GM12878 (cell line): ENCODE results near the gene KRTAP10-11.

Source experiments
- ESRRA ChIP-seq: IDR thresholded peaks from 2 replicates; pipeline ENCODE4 v1.6.1; 2012; ENCODE audit warnings: mild to moderate bottlenecking, low read length, improper control_type of control experiment
- EZH2 ChIP-seq: IDR thresholded peaks from 2 replicates; pipeline ENCODE4 v1.6.1; 2012; ENCODE audit warnings: low read depth, mild to moderate bottlenecking, control low read depth, inconsistent platforms, low read length, borderline replicate concordance; ENCODE audit not compliant: control insufficient read depth
- FOXM1 ChIP-seq: IDR thresholded peaks from 2 replicates; pipeline ENCODE4 v1.6.1; 2012; ENCODE audit warnings: low read depth, mild to moderate bottlenecking, inconsistent platforms, low read length, moderate library complexity
- HDAC6 ChIP-seq: fragments of 200-600 bp; sonication (generic); IDR thresholded peaks from one replicate; pipeline ENCODE4 v1.8.0; 2017; ENCODE audit warnings: antibody characterized with exemption; ENCODE audit not compliant: unreplicated experiment
- KLF5 ChIP-seq: fragments of 450-650 bp; IDR thresholded peaks from 2 replicates; pipeline ENCODE4 v1.6.1; 2014; ENCODE audit warnings: mild to moderate bottlenecking; ENCODE audit not compliant: partially characterized antibody
- POLR2AphosphoS2 ChIP-seq: IDR thresholded peaks from 2 replicates; pipeline ENCODE4 v1.6.1; 2011; ENCODE audit warnings: low read depth, mild to moderate bottlenecking, low read length, improper control_type of control experiment, moderate library complexity
- POU2F2 ChIP-seq: IDR thresholded peaks from 3 replicates; pipeline ENCODE4 v1.6.1; 2011; ENCODE audit warnings: low read depth, mild to moderate bottlenecking, low read length, borderline replicate concordance
- SP1 ChIP-seq: IDR thresholded peaks from one replicate; pipeline ENCODE4 v1.6.1; 2011; ENCODE audit warnings: low read depth, low read length
- ZNF24 ChIP-seq: fragments of 450-650 bp; IDR thresholded peaks from 2 replicates; pipeline ENCODE4 v1.6.1; 2017; ENCODE audit warnings: antibody characterized with exemption, mild to moderate bottlenecking
- TF ChIP-seq, protein P1 (sequence below): IDR thresholded peaks from 2 replicates; pipeline ENCODE4 v1.6.1; 2012; ENCODE audit warnings: mild to moderate bottlenecking, low read depth, low read length
- TF ChIP-seq, protein P2 (sequence below): fragments of 450-650 bp; IDR thresholded peaks from 2 replicates; pipeline ENCODE4 v1.6.1; 2017; ENCODE audit warnings: antibody characterized with exemption, mild to moderate bottlenecking, moderate library complexity

DNA sequence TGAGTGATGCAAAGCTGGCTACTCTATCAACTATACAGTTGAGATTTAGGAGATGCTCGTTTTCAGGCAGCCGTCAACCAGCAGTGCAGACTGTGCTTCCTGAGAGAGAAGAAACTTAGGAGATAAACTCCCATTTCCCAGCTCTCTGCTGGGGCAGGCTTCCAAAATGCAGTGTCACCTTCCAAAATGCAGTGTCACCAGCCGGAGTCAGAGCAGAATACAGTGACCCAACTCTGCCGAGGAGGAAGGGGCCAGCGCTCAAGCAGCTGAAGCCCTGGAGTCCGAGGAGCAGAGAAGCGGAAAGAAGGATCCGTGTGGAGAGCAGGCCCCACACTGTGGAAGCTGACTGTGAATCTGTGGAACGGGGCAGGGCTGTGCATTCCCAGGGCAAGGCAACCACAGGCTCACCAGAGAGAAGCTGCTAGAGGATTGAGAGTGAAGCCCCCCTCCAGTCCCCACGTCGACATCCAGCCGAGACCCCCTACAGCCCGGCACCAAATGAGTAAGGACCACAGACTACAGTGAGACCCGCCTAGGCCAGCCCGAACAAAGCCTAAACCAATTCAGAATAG lies 36.5 kb downstream of the KRTAP10-11 start:
- TF ChIP-seq ZNF24 (no peak), SP1 (no peak), KLF5 (no peak), ESRRA (no peak), HDAC6 (no peak), EZH2 (no peak), POU2F2 (no peak), POLR2AphosphoS2 (no peak), FOXM1 (no peak)
- TF ChIP-seq, protein P1, sequence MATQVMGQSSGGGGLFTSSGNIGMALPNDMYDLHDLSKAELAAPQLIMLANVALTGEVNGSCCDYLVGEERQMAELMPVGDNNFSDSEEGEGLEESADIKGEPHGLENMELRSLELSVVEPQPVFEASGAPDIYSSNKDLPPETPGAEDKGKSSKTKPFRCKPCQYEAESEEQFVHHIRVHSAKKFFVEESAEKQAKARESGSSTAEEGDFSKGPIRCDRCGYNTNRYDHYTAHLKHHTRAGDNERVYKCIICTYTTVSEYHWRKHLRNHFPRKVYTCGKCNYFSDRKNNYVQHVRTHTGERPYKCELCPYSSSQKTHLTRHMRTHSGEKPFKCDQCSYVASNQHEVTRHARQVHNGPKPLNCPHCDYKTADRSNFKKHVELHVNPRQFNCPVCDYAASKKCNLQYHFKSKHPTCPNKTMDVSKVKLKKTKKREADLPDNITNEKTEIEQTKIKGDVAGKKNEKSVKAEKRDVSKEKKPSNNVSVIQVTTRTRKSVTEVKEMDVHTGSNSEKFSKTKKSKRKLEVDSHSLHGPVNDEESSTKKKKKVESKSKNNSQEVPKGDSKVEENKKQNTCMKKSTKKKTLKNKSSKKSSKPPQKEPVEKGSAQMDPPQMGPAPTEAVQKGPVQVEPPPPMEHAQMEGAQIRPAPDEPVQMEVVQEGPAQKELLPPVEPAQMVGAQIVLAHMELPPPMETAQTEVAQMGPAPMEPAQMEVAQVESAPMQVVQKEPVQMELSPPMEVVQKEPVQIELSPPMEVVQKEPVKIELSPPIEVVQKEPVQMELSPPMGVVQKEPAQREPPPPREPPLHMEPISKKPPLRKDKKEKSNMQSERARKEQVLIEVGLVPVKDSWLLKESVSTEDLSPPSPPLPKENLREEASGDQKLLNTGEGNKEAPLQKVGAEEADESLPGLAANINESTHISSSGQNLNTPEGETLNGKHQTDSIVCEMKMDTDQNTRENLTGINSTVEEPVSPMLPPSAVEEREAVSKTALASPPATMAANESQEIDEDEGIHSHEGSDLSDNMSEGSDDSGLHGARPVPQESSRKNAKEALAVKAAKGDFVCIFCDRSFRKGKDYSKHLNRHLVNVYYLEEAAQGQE: no peak
- TF ChIP-seq, protein P2, sequence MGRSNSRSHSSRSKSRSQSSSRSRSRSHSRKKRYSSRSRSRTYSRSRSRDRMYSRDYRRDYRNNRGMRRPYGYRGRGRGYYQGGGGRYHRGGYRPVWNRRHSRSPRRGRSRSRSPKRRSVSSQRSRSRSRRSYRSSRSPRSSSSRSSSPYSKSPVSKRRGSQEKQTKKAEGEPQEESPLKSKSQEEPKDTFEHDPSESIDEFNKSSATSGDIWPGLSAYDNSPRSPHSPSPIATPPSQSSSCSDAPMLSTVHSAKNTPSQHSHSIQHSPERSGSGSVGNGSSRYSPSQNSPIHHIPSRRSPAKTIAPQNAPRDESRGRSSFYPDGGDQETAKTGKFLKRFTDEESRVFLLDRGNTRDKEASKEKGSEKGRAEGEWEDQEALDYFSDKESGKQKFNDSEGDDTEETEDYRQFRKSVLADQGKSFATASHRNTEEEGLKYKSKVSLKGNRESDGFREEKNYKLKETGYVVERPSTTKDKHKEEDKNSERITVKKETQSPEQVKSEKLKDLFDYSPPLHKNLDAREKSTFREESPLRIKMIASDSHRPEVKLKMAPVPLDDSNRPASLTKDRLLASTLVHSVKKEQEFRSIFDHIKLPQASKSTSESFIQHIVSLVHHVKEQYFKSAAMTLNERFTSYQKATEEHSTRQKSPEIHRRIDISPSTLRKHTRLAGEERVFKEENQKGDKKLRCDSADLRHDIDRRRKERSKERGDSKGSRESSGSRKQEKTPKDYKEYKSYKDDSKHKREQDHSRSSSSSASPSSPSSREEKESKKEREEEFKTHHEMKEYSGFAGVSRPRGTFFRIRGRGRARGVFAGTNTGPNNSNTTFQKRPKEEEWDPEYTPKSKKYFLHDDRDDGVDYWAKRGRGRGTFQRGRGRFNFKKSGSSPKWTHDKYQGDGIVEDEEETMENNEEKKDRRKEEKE: no peak
